IMR-90 (cell line): ENCODE results near the gene ARPC2. TPM values are rescaled to one million over a fixed set of nuclear protein-coding genes. Genes with fewer than 3 reads are reported as not detected.

ENCODE experiments used
- ATAC-seq: fragments of 200-7000 bp; cut with Tn5 transposase; 2 replicates; pipeline ENCODE4 v1.9.1; 2020; ENCODE audit warnings: low read depth, mild to moderate bottlenecking, moderate library complexity
- BruUV-seq: library from RNA; stranded (reverse); fragments of 400-500 nt; replicated peaks from 2 replicates; lab custom pipeline; 2021; lab: Mats Ljungman, UMichigan
- CTCF ChIA-PET: fragments of 300-600 bp; formaldehyde crosslinking; extraction: SDS; loops from one replicate; lab custom pipeline; 2021; ENCODE audit warnings: antibody characterized with exemption; lab: Yijun Ruan, JAX
- POLR2A ChIA-PET: fragments of 300-600 bp; sonication (Branson Sonifier 250); formaldehyde crosslinking; loops from one replicate; lab custom pipeline; 2022; ENCODE audit warnings: antibody characterized with exemption; ENCODE audit not compliant: unreplicated experiment; lab: Charles Lee
- DNase-seq: peaks from one replicate; pipeline ENCODE4 v3.0.0; 2013
- H2AFZ ChIP-seq: replicated peaks from 2 replicates; pipeline ENCODE3; 2013; ENCODE audit warnings: low read length, mild to moderate bottlenecking; ENCODE audit not compliant: poor library complexity
- H2AK5ac ChIP-seq: 2 replicates; pipeline ENCODE4 v1.6.1; 2013; ENCODE audit warnings: low read depth, low read length, inconsistent platforms
- H2AK9ac ChIP-seq: replicated peaks from 2 replicates; pipeline ENCODE3; 2013; ENCODE audit warnings: mild to moderate bottlenecking, low read depth, low read length, moderate library complexity; ENCODE audit not compliant: poor library complexity
- H2BK120ac ChIP-seq: 2 replicates; pipeline ENCODE4 v1.6.1; 2013; ENCODE audit warnings: low read depth, low read length, inconsistent platforms
- H2BK15ac ChIP-seq: 3 replicates; pipeline ENCODE4 v1.6.1; 2013; ENCODE audit warnings: low read depth, low read length, inconsistent platforms
- H2BK20ac ChIP-seq: 2 replicates; pipeline ENCODE4 v1.6.1; 2013; ENCODE audit warnings: low read depth, mild to moderate bottlenecking, inconsistent platforms, low read length, moderate library complexity
- H2BK5ac ChIP-seq: 2 replicates; pipeline ENCODE4 v1.6.1; 2013; ENCODE audit warnings: mild to moderate bottlenecking, low read depth, low read length, inconsistent platforms; ENCODE audit not compliant: poor library complexity, severe bottlenecking
- H3K14ac ChIP-seq: replicated peaks from 2 replicates; pipeline ENCODE4 v1.6.1; 2013; ENCODE audit warnings: low read depth, low read length, inconsistent platforms
- H3K18ac ChIP-seq: 2 replicates; pipeline ENCODE4 v1.6.1; 2013; ENCODE audit warnings: low read depth, low read length, control low read depth
- H3K23ac ChIP-seq: 2 replicates; pipeline ENCODE4 v1.6.1; 2013; ENCODE audit warnings: low read depth, low read length, inconsistent platforms
- H3K27ac ChIP-seq: 2 replicates; pipeline ENCODE4 v1.5.1; 2013; ENCODE audit warnings: mild to moderate bottlenecking, control low read depth, low read length; ENCODE audit not compliant: insufficient read depth
- H3K27me3 ChIP-seq: 2 replicates; pipeline ENCODE4 v1.6.1; 2013; ENCODE audit warnings: low read length; ENCODE audit not compliant: control insufficient read depth, insufficient read depth
- H3K36me3 ChIP-seq: 2 replicates; pipeline ENCODE4 v1.6.1; 2013; ENCODE audit warnings: low read length, mixed read lengths; ENCODE audit not compliant: control insufficient read depth, insufficient read depth
- H3K4ac ChIP-seq: 2 replicates; pipeline ENCODE4 v1.6.1; 2013; ENCODE audit warnings: low read depth, low read length, inconsistent platforms
- H3K4me1 ChIP-seq: 2 replicates; pipeline ENCODE4 v1.6.1; 2013; ENCODE audit warnings: low read length, mixed read lengths; ENCODE audit not compliant: control insufficient read depth, insufficient read depth
- H3K4me2 ChIP-seq: 2 replicates; pipeline ENCODE4 v1.6.1; 2013; ENCODE audit warnings: low read depth, mild to moderate bottlenecking, control low read depth, low read length, moderate library complexity
- H3K4me3 ChIP-seq: 2 replicates; pipeline ENCODE4 v1.5.1; 2013; ENCODE audit warnings: low read depth, mild to moderate bottlenecking, control low read depth, low read length, moderate library complexity; ENCODE audit not compliant: insufficient read depth
- H3K56ac ChIP-seq: 2 replicates; pipeline ENCODE4 v1.6.1; 2013; ENCODE audit warnings: low read length, inconsistent platforms; ENCODE audit not compliant: insufficient read depth; ENCODE audit errors: extremely low read depth
- H3K79me1 ChIP-seq, 2 experiments: 2 replicates each; pipeline ENCODE4 v1.6.1; 2013; ENCODE audit warnings: low read length in 2 of 2, inconsistent platforms in 1 of 2, low read depth in 1 of 2
- H3K9ac ChIP-seq: 2 replicates; pipeline ENCODE4 v1.6.1; 2013; ENCODE audit warnings: low read depth, low read length, control low read depth
- H3K9me1 ChIP-seq: 2 replicates; pipeline ENCODE4 v1.6.1; 2013; ENCODE audit warnings: low read length, inconsistent platforms; ENCODE audit not compliant: insufficient read depth
- H3K9me3 ChIP-seq: 2 replicates; pipeline ENCODE4 v1.6.1; 2013; ENCODE audit warnings: low read length; ENCODE audit not compliant: control insufficient read depth, insufficient read depth
- H4K20me1 ChIP-seq: 2 replicates; pipeline ENCODE4 v1.6.1; 2013; ENCODE audit warnings: low read length, inconsistent platforms; ENCODE audit not compliant: insufficient read depth
- H4K5ac ChIP-seq: 2 replicates; pipeline ENCODE4 v1.6.1; 2013; ENCODE audit warnings: mild to moderate bottlenecking, low read depth, low read length, control low read depth
- H4K8ac ChIP-seq, 2 experiments: 2 replicates each; pipeline ENCODE4 v1.6.1; 2013; ENCODE audit warnings: low read depth in 2 of 2, low read length in 2 of 2, control low read depth in 1 of 2, inconsistent platforms in 1 of 2
- H4K91ac ChIP-seq: 2 replicates; pipeline ENCODE4 v1.6.1; 2013; ENCODE audit warnings: low read depth, low read length, inconsistent platforms; ENCODE audit not compliant: insufficient read depth
- MXI1 ChIP-seq: IDR thresholded peaks from 2 replicates; pipeline ENCODE4 v1.6.1; 2012; ENCODE audit warnings: low read depth, mild to moderate bottlenecking, low read length, moderate library complexity, borderline replicate concordance
- NFE2L2 ChIP-seq: fragments of 150-350 bp; IDR thresholded peaks from 2 replicates; pipeline ENCODE4 v1.6.1; 2016; ENCODE audit warnings: low read depth, mild to moderate bottlenecking, low read length
- RFX5 ChIP-seq: IDR thresholded peaks from 2 replicates; pipeline ENCODE4 v1.8.0; 2012; ENCODE audit warnings: low read depth, mild to moderate bottlenecking, low read length, moderate library complexity
- WGBS, 2 experiments: methylation state at CpG; one replicate each; pipeline versions ENCODE4 v1.1.5 to v1.1.7; 2013; ENCODE audit warnings: missing lambda C conversion rate in 2 of 2; ENCODE audit not compliant: insufficient read length in 1 of 2; ENCODE audit errors: extremely low coverage in 2 of 2; 5-methylcytosine and 5-hydroxymethylcytosine counted together
- dilution Hi-C: fragments of 300-500 bp; cut with HindIII; formaldehyde crosslinking; loops from one replicate; pipeline ENCODE4 v1.14.3; 2018; ENCODE audit warnings: low sequenced_read_pairs; ENCODE audit not compliant: unreplicated experiment
- in situ Hi-C: fragments of 300-500 bp; cut with MboI; formaldehyde crosslinking; loops from 3 replicates; pipeline ENCODE4 v1.14.3; 2019; ENCODE audit warnings: low sequenced_read_pairs, inconsistent platforms, mixed read lengths
- intact Hi-C: fragments of 100-400 bp; cut with micrococcal nuclease; formaldehyde crosslinking; loops from 2 replicates; pipeline ENCODE4 v1.10.0; 2022
- polyA plus RNA-seq, 3 experiments: library from polyadenylated mRNA; depleted of rRNA; stranded (reverse); fragments of >200 nt; gene quantifications; 2 replicates each; pipeline ENCODE4 v1.2.3, GENCODE V29; 2012; ENCODE audit warnings: low replicate concordance in 1 of 3
- total RNA-seq: library from RNA; depleted of rRNA; stranded (reverse); fragments of >200 nt; gene quantifications from 2 replicates; pipeline ENCODE4 v1.2.3, GENCODE V29; 2012

Gene ARPC2
- total and polyA plus RNA-seq, 2 of the 4 experiments (the other 2 are of a cell fraction) = 561 to 635 TPM

DNA sequence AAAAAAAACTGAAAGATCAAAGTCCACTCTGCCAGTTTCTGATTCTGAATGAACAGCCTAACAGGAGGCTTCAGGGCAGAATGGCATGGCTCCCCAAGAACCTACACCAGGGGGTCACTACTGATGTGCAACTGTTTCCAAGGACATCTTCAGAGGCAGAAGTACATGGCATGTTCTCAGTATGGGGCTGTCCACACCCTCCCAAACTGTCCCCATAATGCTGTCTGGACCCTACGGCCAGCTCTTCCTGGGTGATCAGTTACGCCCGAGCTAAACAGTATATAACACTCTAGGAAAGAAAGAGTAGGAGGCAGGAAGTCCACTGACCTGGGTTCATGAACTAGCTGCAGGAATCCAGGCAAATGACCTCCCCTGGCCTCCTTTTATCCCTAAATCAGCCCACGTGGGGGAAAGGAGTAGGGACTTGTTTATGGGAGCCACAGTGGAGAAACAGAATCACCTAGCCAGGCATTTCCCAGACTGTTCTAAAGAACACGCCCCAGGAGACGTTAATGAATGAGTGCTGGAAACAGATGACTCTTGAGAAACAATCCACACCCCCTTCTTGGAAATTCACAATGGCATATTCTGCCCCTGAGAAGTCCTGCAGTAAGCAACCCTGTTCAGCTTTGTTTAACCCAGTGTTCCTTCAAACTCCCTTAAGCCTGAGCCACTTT lies 72.8 kb downstream of the ARPC2 start:
- no CpG with 5 or more reads among the region's 6 CpGs for WGBS, 2 experiments
- Histone ChIP-seq H3K14ac (peak overlapping the region; percentile 43; the same call in 1 of the 2 replicates), H3K27me3 (no peaks in the 10 kb centered on the region), H3K4me1 (peaks cover 30% of the 10 kb centered on the region), H3K9me1 (peaks cover 18% of the 10 kb centered on the region), H3K23ac (peak overlapping the region; percentile 79), H4K8ac (0 out of 4 replicates have a peak overlapping the region, but pooled peaks of 1 of the 2 experiments have one; percentile 2), H2BK120ac (no peak overlapping the region), H3K36me3 (no peaks in the 10 kb centered on the region), H3K18ac (no peak overlapping the region), H4K91ac (no peak overlapping the region), H3K4me2 (peak overlapping the region; percentile 92), H2AK9ac (peak overlapping the region; percentile 81), H3K79me1 (peaks cover 28 to 55% of the 10 kb centered on the region in 2 experiments), H2BK15ac (no peak overlapping the region), H2BK5ac (peak overlapping the region; percentile 3), H2AFZ (no peak overlapping the region), H2BK20ac (no peak overlapping the region), H3K27ac (peak overlapping the region; percentile 30; the same call in 1 of the 2 replicates), H3K9ac (peak overlapping the region; percentile 18; the same call in 1 of the 2 replicates), H4K20me1 (peaks cover 18% of the 10 kb centered on the region), H4K5ac (no peak overlapping the region), H2AK5ac (peak overlapping the region; percentile 33; the same call in 1 of the 2 replicates), H3K4ac (peak overlapping the region; percentile 92; the same call in 1 of the 2 replicates), H3K56ac (peak overlapping the region; percentile 49; the same call in 1 of the 2 replicates), H3K9me3 (no peaks in the 10 kb centered on the region), H3K4me3 (no peak overlapping the region)
- TF ChIP-seq MXI1 = no peak
- TF ChIP-seq NFE2L2 = no peak
- peak; percentile 56; the same call in 1 of the 2 replicates for TF ChIP-seq RFX5
- DNase-seq = peak; percentile 36
- in situ Hi-C loops = no loop called here
- ChIA-PET POLR2A (no interaction called here), CTCF (no interaction called here)
- no peak for ATAC-seq
- dilution Hi-C loops = no loop called here
- intact Hi-C loops = loop anchor here (5.0 kb wide), 1 partner anchor 358 kb away; no protein-coding TSS in a partner anchor
- no TSS peak for BruUV-seq
